SU-DHL-6 (cell line): ENCODE measurements around the gene B9D2.
"Not testable (repeated sequence)": the region's sequence is repeated elsewhere in the genome, so short reads cannot be mapped to it uniquely, and the experiment has no call there.

Experiments
- H2AFZ ChIP-seq: fragments of 200-600 bp; sonication (generic); 2 replicates; pipeline ENCODE4 v1.6.1; 2014; ENCODE audit warnings: low read depth, mild to moderate bottlenecking, moderate library complexity, mixed read lengths, antibody characterized with exemption, low read length; ENCODE audit not compliant: severe bottlenecking
- H3F3A ChIP-seq: fragments of 200-600 bp; shearing (Covaris generic); 2 replicates; pipeline ENCODE4 v1.6.0; 2016; ENCODE audit warnings: antibody characterized with exemption, mild to moderate bottlenecking; ENCODE audit not compliant: insufficient read depth
- H3K27ac ChIP-seq: fragments of 200-600 bp; sonication (generic); 2 replicates; pipeline ENCODE4 v1.5.1; 2016; ENCODE audit warnings: low read depth, mild to moderate bottlenecking, low read length, moderate library complexity, mixed read lengths
- H3K27me3 ChIP-seq: fragments of 200-600 bp; sonication (generic), shearing (Covaris generic); 2 replicates; pipeline ENCODE4 v1.6.0; 2014; ENCODE audit warnings: mild to moderate bottlenecking, low read length
- H3K36me3 ChIP-seq: fragments of 200-600 bp; sonication (generic); 2 replicates; pipeline ENCODE4 v1.6.1; 2014; ENCODE audit warnings: mild to moderate bottlenecking, low read length, mixed read lengths
- H3K4me2 ChIP-seq: fragments of 300-600, 200-600 bp; shearing (Covaris generic), sonication (generic); 2 replicates; pipeline ENCODE4 v1.6.0; 2014; ENCODE audit warnings: low read length, low read depth, mild to moderate bottlenecking; ENCODE audit not compliant: poor library complexity, severe bottlenecking
- H3K4me3 ChIP-seq: fragments of 200-600 bp; sonication (generic); 2 replicates; pipeline ENCODE4 v1.5.1; 2014; ENCODE audit warnings: antibody characterized with exemption, low read length, mild to moderate bottlenecking, mixed read lengths; ENCODE audit not compliant: insufficient read depth, poor library complexity, severe bottlenecking
- H3K79me2 ChIP-seq: fragments of 200-600 bp; sonication (generic); 2 replicates; pipeline ENCODE4 v1.6.1; 2014; ENCODE audit warnings: mild to moderate bottlenecking, low read length, moderate library complexity; ENCODE audit not compliant: insufficient read depth
- H3K9ac ChIP-seq: fragments of 200-600 bp; sonication (generic); 2 replicates; pipeline ENCODE4 v1.7.0; 2014; ENCODE audit warnings: mild to moderate bottlenecking, low read length
- H3K9me2 ChIP-seq: fragments of 200-600 bp; sonication (generic); replicated peaks from 2 replicates; pipeline ENCODE4 v1.6.1; 2014; ENCODE audit warnings: low read length; ENCODE audit not compliant: insufficient read depth
- H3K9me3 ChIP-seq: fragments of 200-600 bp; sonication (generic); 2 replicates; pipeline ENCODE4 v1.6.1; 2014; ENCODE audit warnings: low read length, mixed read lengths; ENCODE audit not compliant: insufficient read depth
- H4K20me1 ChIP-seq: fragments of 200-600 bp; sonication (generic); 2 replicates; pipeline ENCODE4 v1.6.1; 2014; ENCODE audit warnings: low read depth, mild to moderate bottlenecking, antibody characterized with exemption, low read length, moderate library complexity, mixed read lengths
- CTCF ChIP-seq: fragments of 200-600 bp; sonication (generic); IDR thresholded peaks from one replicate; pipeline ENCODE4 v1.5.1; 2017; ENCODE audit warnings: antibody characterized with exemption, mild to moderate bottlenecking, low read length, moderate library complexity; ENCODE audit not compliant: insufficient read depth, poor library complexity, severe bottlenecking
- EZH2phosphoT487 ChIP-seq: fragments of 200-600 bp; sonication (generic), shearing (Covaris generic); conservative IDR thresholded peaks from 2 replicates; pipeline ENCODE4 v1.6.1; 2018; ENCODE audit warnings: mild to moderate bottlenecking, antibody characterized with exemption, low read length, moderate library complexity, mixed read lengths

The B9D2 gene

GRCh38 chr19:41411100-41411967 is 47.4 kb upstream of the B9D2 start:
- TF ChIP-seq CTCF = no peak
- TF ChIP-seq EZH2phosphoT487 = no peak
- no peaks in the 10 kb centered on the region for H4K20me1 ChIP-seq
- H3K27ac ChIP-seq = no peak overlapping the region
- no peaks in the 10 kb centered on the region for H3F3A ChIP-seq
- H3K36me3 ChIP-seq = no peaks in the 10 kb centered on the region
- no peak overlapping the region for H3K4me3 ChIP-seq
- no peaks in the 10 kb centered on the region for H3K9me2 ChIP-seq
- H3K9ac ChIP-seq = no peak overlapping the region
- no peaks in the 10 kb centered on the region for H3K27me3 ChIP-seq
- H3K4me2 ChIP-seq = no peak overlapping the region
- H3K79me2 ChIP-seq = no peaks in the 10 kb centered on the region
- no peak overlapping the region for H2AFZ ChIP-seq
- H3K9me3 ChIP-seq = no peaks in the 10 kb centered on the region

GRCh38 chr19:41410336-41411054 is 46.5 kb upstream of the B9D2 start:
- no peak overlapping the region for H3K9ac ChIP-seq
- no peak for TF ChIP-seq CTCF
- TF ChIP-seq EZH2phosphoT487 = no peak
- no peaks in the 10 kb centered on the region for H3K9me2 ChIP-seq
- H3F3A ChIP-seq = no peaks in the 10 kb centered on the region
- H3K27me3 ChIP-seq = no peaks in the 10 kb centered on the region
- no peaks in the 10 kb centered on the region for H3K79me2 ChIP-seq
- H2AFZ ChIP-seq = no peak overlapping the region
- H3K36me3 ChIP-seq = no peaks in the 10 kb centered on the region
- no peak overlapping the region for H3K4me3 ChIP-seq
- no peak overlapping the region for H3K27ac ChIP-seq
- no peaks in the 10 kb centered on the region for H4K20me1 ChIP-seq
- H3K9me3 ChIP-seq = no peaks in the 10 kb centered on the region
- H3K4me2 ChIP-seq = no peak overlapping the region

- H3K27me3 ChIP-seq = no peaks in the 10 kb centered on the region
- no peaks in the 10 kb centered on the region for H3K9me3 ChIP-seq
- H3K9me2 ChIP-seq = no peaks in the 10 kb centered on the region
- no peak overlapping the region for H3K9ac ChIP-seq
- H3K4me2 ChIP-seq = no peak overlapping the region
- no peaks in the 10 kb centered on the region for H4K20me1 ChIP-seq
- no peaks in the 10 kb centered on the region for H3K36me3 ChIP-seq
- H3F3A ChIP-seq = no peaks in the 10 kb centered on the region
- H3K79me2 ChIP-seq = no peaks in the 10 kb centered on the region
- H3K27ac ChIP-seq = no peak overlapping the region
- H2AFZ ChIP-seq = no peak overlapping the region
- no peak for TF ChIP-seq CTCF
- no peak for TF ChIP-seq EZH2phosphoT487
- H3K4me3 ChIP-seq = no peak overlapping the region
Measured at GRCh38 chr19:41409288-41409687, 45.3 kb upstream of the B9D2 start.

GRCh38 chr19:41408846-41409245 is 44.9 kb upstream of the B9D2 start:
- not testable (repeated sequence) for H3K9ac ChIP-seq, H3K4me2 ChIP-seq, H3K4me3 ChIP-seq, H3K9me2 ChIP-seq, H3K27ac ChIP-seq, H3F3A ChIP-seq, H2AFZ ChIP-seq, H3K36me3 ChIP-seq, H3K27me3 ChIP-seq, H4K20me1 ChIP-seq, H3K79me2 ChIP-seq, H3K9me3 ChIP-seq
